Measurements from ENCODE around the gene SMIM30.
A peak's percentile ranks its signal among the peaks of the same experiment; 100 is the strongest.

The SMIM30 gene

DNA sequence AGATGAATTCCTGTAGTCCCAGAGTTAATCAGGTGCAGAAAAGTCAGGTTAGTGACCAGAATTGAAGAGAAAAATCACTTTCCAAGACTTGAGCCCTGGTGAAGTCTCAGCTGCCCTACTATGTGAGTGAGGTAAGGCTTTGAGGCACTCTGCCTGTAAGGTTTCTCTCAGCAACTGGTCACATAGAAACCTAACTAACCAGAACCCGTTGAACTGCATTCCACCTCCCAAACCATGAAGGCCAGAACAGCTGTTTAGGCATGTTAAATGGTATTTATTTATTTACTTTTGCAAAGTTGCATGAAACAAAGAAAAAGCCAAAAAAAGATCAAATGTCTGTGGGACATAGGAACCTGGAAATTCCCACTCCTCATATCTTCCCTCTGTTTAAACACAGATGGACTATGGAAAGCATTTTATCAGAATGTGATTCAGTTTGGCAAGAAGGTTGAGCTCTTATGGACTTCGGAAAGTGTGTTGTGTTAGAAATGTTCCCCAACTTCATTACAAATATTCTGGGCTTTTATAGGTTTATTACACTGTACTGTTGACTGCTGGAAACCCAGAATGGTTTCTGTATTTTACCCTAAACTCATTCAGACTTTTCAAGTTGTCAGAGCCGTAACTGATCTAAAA is 19.0 kb downstream of the SMIM30 start:
- no peak for DNase-seq

GRCh38 chr7:113094517-113095249 is 23.7 kb downstream of the SMIM30 start:
- DNase-seq: no peak

- no peak for DNase-seq
These were observed 24.8 kb downstream of the SMIM30 start for GRCh38 chr7:113093561-113093960.

- DNase-seq: no peak
These were observed 25.6 kb downstream of the SMIM30 start for GRCh38 chr7:113092762-113093161.

DNA sequence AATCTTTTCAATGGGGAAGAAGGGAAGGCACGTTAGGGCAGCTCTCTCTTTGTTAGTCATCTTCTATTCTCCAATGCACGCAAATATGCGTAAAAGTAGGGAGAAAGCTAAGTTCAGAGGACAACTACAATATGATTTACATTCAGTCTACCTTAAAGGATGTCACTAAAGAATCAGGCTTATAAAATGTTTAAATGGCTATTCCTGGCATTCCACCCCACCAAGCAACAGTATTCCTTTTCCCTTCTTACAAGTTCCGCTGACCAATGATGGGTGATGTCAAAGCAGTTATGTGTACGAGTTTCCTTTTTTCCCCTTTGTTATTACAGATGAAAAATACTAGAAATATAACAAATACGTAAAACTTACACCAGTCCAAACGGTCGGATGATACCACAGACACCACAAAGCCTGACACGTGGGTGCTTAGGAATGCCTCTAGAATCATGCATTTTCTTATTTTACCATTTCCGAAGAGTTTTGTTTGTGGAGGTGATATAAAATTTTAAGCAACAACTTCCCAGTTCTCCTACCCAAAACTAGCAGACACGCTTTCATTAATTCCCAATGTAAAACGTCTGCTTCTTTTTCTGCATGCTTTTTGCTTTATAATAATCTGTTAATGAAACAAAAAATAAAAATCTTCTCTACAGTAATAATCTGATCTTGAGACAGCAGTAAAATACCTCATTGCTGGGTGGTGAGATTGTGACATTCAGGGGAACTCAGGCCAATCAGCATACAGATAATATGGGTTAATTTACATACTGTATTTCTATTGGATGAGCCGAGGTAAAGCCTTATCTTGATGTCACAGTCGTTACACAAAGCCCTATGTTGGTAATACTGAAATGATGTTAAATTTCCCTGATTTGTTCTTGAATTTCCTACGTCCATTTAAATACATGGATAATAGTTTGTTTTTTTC is 31.0 kb downstream of the SMIM30 start:
- DNase-seq: peak; percentile 9

DNA sequence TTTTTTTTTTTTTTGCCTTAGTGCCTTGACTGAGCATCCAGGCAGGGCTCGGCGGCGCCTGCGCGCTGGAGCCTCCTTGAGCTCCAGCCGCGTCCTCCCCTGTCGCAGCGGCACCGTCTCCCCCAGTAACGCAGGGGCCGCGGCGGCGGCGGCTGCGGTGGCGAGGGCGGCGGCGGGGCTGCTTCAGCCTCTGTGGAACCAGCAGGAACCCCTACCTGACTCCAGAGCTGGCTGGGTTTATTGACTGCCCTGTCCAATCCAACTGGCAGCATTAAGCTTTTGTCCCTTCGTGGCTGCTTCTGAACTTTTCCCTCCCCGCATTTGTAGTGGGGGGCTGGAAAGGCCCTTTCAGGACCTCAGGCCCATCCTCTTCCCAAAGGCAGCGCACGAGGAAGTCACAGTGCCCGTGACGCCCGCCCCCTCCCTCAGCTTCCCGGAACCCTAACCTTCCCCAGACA is 31.9 kb downstream of the SMIM30 start, which contains the start of gene GPR85:
Gene GPR85 (minus strand): TSS at position 397 of the 458 bp plus-strand sequence. CDS start 2,106 bp downstream, outside the sequence.
- peak; percentile 6 for DNase-seq

GRCh38 chr7:113085781-113086390 is 32.5 kb downstream of the SMIM30 start:
- DNase-seq: no peak

- no peak for DNase-seq
These were observed 33.7 kb downstream of the SMIM30 start for GRCh38 chr7:113084496-113085172.

DNA sequence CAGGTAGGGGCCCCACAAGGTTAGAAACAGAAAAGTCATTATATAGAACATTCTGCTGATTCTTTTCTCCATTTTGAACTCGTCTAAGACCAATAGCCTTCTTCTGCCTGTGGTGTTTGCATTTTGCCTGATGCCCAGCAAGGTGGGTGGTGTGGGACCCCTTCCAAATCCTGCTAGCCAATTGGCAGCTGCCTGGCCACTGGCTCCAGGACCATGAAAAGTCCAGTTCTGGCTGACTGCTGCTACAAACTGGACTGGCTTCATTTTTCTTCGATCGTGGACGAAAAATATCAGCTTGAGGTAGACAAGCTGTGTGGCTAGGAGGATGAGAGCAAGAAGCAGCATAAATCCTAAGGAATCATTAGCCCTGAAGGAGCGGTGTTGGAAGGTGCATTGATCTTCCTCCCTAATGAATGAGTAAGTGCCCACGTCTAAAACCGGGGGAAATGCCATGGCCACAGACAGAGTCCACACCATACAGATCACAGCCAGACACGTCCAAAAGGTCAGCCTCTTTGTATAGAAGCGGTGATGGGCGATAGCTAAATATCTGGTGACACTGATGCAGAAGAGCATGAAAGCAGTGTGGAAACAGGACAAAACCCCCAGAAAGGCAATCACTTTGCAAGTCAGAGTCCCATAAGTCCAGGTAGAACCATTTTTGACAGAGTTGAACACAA is 34.4 kb downstream of the SMIM30 start:
- DNase-seq: no peak

DNA sequence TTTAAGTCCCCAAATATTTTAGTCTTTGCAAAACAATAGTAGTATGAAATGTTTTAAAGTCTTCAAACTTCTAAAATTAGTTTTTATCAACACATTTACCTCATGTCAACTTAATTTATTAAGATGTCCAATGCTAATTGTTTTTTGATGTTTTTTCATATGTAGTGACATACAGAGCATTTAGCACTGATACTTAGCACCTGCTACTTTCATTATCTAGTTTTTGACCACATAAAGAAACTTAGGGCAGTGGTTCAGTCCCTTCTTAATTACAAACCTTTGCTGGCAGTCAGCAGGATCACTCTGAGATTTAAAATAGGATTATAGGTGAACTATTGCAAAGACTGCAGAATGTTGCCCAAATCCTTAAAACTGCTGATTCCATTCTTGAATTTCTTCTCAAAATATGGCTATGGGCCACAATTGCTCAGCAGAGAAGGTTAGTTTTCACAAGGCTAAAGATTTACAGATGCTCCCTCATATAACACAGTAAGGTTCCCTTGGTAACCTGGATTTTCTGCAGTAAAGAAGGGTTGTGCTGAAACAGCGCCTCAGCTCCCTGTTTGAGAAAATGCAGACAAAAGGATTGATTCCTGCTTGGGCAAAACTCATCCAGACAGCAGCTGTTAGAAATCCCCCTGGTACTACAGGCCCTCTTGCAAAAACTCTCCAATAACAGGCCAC is 35.1 kb downstream of the SMIM30 start:
- no peak for DNase-seq

- no peak for DNase-seq
These were observed 40.0 kb downstream of the SMIM30 start for GRCh38 chr7:113078331-113078730.

GRCh38 chr7:113076703-113077102 is 41.7 kb downstream of the SMIM30 start:
- DNase-seq: no peak

DNA sequence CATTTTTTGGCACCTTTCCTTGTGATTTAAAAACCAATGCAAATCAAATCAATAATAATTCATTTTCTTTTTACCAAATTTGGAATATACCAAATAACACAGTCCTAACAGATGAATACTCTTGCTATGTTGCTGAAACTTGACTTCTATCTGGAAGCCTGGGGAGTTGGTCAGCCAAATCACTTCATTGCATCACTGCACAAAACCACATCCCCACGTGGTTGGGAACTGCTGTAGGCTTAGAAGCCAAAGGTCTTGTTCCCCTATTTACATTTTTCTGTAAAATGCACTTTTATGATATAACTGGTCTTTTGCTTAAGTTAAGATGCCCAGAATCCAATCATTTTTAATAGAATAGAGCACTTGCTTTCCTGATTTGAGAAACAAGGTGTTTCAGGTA is 46.9 kb downstream of the SMIM30 start:
- DNase-seq: no peak
